NK-92 (cell line): ENCODE results near the gene PSIP1.
A peak's percentile ranks its signal among the peaks of the same experiment; 100 is the strongest.
"Not testable (repeated sequence)": the region's sequence is repeated elsewhere in the genome, so short reads cannot be mapped to it uniquely, and the experiment has no call there.

Experiments used
- DNase-seq: peaks from one replicate; lab custom pipeline; 2025; ENCODE audit not compliant: unreplicated experiment; lab: John Stamatoyannopoulos, UW

Gene PSIP1

GRCh38 chr9:15510789-15511575 lies at the start of gene PSIP1:
Gene PSIP1 (minus strand): TSS chr9:15510970. CDS start chr9:15510188, 782 bp downstream.
- DNase-seq: peak; percentile 19

- DNase-seq: no peak
Measured at GRCh38 chr9:15553528-15553898, 42.7 kb upstream of the PSIP1 start.

GRCh38 chr9:15552636-15553527 lies 42.1 kb upstream of the PSIP1 start, which contains the start of gene CCDC171:
Gene CCDC171 (plus strand): TSS chr9:15553043. CDS start chr9:15564089, 11,046 bp downstream.
- DNase-seq: peak; percentile 26

- no peak for DNase-seq
Measured at GRCh38 chr9:15549611-15550010, 38.8 kb upstream of the PSIP1 start.

GRCh38 chr9:15543047-15543813 lies 32.5 kb upstream of the PSIP1 start:
- no peak for DNase-seq

DNA sequence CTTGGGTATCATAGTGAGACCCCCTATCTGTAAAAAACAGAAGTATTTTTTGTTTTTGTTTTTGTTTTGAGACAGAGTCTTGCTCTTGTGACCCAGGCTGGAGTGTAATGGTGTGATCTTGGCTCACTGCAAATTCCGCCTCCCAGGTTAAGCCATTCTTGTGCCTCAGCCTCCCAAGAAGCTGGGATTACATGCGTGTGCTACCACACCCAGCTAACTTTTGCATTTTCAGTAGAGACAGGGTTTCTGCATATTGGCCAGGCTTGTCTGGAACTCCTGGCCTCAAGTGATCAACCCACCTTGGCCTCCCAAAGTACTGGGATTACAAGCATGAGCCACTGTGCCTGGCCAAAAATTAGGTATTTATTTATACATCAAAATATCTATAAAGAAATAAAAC lies 31.9 kb upstream of the PSIP1 start:
- no peak for DNase-seq

DNA sequence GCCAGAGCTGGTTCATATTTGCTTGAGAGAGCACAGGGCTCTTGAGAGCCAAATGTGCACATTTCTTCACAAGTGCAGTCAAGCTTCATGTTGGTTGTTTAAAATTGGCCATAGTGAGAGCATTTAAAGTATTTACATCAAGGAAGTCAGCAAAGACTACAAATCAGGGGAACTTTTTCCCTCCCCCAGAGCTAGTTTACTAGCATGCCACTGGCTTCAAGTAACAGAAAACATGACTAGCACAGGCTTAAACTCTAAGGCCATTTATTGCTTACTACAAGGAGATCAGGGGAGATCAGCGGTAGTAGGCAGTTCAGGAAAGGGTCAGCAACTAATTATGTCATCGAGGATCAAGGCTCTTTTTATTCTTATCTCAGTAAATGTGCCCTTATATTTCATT lies 31.1 kb upstream of the PSIP1 start:
- no peak for DNase-seq

DNA sequence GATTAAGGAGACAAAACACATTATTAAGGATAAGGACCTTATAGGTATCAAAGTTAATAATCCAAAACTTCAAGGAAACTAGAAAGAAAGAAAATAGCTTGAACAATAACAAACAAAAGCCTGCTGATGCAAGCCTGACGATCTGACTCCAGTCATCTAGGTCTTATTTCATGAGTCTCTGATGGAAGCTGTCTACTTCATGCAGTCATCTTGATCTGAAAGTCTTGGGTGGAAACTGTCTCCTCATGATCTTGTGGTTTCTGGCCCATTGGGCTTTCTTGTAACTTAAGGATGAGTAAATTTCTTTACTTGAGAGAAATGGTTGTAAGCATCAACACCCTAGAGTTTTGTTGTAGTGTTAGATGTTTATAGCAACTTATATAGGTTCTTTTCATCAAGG lies 20.6 kb upstream of the PSIP1 start:
- no peak for DNase-seq

- no peak for DNase-seq
Measured at GRCh38 chr9:15529566-15530324, 19.0 kb upstream of the PSIP1 start.

DNA sequence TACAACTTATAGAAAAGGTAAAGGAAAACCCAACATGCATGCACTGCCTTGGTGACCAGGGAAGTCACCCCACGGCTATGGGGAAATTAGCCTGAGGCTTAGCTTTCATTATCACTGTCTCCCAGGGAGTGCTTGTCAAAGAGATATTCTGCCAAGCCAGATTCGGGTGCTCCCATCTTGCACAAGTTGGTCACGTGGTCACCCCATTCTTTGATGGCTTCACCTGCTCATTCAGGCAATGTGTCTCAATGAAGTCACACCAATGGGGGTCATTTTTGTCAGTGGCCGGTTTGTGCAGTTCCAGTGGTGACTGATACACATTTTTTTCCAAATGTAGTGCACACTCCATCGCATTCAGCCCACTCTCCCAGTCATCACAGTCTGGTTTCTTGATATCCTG lies 16.3 kb upstream of the PSIP1 start:
- not testable (repeated sequence) for DNase-seq

DNA sequence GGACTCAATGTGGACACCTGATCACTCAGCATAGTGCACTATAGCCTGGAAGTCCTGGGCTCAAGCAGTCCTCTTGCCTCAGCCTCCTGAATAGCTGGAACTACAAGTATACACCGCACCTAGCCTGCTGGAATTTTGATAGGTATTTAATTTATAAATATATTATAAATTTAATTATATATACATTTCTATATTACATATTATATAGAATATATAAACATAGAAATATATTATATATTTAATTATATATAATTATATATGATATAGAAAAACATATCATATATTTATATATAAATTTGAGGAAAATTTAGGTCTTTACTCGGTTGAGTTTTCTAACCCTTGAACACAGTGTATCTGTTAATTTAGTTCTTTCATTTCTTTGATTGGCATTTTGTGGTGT lies 15.2 kb upstream of the PSIP1 start:
- DNase-seq: no peak

GRCh38 chr9:15524845-15525455 lies 14.2 kb upstream of the PSIP1 start:
- no peak for DNase-seq

DNA sequence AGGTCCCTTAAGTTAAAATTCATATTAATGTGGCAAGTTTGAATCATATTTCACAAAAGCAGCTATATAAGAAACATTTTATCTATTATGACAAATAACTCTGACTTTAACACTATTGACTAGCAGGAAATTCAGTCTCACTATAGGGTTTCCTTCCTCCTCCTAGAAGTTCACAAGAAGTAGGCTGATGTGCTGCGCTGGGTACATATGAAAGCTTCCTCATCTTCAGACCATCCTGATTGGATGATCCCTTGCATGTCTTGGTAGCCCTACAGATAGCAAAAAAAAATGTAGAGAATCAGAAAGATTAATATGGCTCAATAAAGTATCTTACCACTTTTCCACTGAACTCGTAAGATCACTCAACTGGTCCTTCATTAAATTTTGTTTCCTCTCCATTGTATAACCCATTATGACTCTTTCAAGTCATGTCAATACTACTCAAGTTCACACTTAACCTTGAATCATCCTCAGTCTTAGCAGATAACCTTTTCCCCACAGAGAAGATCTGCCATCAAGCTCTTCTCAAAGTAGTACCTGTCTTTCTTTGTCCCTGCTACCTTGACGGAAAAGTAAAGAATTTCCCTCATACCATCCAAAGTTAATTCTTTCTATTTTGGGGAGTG lies 11.5 kb upstream of the PSIP1 start:
- no peak for DNase-seq

DNA sequence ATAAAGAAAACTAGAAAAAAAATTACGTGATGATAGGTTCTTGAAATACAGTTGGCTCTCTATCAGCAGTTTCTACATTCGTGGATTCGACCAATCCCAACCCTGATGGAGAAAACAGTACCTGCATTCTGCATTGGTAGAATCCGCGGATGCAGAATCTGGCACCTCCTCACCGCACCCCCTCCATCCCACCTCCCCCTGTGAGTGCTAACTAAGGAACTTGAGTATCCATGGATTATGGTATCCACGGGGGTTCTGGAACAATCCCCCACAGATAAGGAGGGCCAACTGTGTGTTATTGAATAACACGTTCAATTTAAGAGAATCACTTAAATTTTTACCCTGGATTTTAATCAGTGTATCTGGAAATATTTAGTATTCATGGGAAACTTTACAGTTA lies 10.5 kb upstream of the PSIP1 start:
- DNase-seq: no peak

GRCh38 chr9:15519831-15520230 lies 9.1 kb upstream of the PSIP1 start:
- DNase-seq: no peak

GRCh38 chr9:15513335-15513734 lies 2.6 kb upstream of the PSIP1 start:
- no peak for DNase-seq

DNA sequence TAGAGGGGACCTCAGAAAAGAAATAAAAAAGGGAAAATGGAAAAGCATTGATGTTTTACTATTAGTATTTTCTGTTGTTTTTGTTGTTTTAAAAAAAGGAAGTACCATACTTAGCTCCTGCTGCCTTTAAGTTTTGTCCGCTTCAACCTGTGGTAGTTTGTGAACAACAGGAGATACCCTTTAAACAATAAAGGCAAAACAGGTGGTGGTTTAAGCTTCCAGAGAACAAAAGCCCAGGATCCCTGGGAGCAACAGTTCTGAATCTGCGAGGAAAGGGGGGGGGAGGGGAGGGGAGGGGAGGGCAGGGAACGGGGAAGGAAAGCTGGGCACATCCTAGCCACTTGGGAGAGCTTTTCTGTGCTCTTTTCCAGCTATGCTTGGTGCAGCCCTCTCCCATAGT lies 2.1 kb upstream of the PSIP1 start:
- no peak for DNase-seq

DNA sequence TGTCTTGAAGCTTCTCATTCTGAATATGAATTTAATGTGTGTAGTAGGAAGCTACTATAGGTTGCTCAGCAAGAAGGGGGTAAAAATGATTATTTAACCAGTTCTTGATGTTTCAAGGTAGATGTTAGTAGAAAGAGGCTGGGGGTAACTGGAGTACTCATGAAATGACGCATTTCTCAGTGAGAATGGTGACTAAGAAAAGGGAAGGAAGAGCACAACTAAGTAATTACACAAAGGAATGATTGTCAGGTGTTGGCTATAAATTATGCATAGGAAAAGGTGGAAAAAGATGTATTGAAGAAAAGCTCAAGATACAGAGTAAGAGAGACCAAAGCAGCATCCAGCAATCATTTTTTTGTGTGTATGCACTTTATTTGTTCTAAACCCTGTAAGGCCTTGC lies 1.4 kb upstream of the PSIP1 start:
- no peak for DNase-seq

DNA sequence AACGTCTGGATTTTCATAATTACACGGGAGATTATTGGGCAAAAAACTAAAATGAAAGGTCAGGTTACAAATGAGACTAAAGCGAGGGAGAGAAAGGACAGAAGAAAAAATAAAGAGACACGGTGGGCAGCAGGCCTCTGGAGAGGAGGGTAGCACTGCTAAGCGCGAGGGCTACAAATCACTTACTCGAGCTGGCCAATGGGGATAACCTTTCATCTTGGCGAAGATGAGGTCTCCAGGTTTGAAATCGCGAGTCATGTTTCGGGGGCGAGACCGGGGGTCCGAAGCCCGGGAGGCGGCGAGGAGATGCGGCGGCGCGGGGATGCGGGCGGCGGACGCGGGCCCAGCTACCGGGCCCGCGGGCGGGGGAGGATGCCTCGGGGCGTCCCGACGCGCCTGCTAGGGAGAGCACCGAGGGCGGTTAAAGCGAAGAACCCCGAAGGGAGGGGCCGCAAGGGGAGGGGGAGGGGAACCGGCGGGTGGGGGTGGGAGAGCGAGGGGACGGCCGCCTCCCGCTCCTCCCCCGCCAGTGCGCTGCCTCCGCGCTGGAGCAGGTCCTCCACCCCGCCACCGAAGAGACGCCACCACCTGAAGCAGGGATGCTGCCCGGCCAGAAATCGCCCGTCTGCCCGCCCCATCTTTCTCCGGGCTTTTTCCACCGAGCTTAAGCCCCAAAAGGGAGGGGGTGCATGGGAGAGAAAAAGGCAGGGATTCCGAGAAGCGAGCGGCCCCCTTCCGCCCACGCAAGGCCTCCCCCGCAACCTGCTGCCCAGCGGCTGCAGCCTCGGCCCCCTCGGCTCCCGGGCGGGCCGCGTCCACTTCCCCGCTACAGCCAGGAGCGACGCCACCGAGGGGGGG lies 610 bp downstream of the PSIP1 start:
- no peak for DNase-seq
